GM18526 (cell line): ENCODE measurements around the gene AHDC1.

Experiments used
- POLR2A ChIP-seq: IDR thresholded peaks from 3 replicates; pipeline ENCODE4 v1.6.1; 2011; ENCODE audit not compliant: insufficient read length; ENCODE audit errors: extremely low read depth

Gene AHDC1

DNA sequence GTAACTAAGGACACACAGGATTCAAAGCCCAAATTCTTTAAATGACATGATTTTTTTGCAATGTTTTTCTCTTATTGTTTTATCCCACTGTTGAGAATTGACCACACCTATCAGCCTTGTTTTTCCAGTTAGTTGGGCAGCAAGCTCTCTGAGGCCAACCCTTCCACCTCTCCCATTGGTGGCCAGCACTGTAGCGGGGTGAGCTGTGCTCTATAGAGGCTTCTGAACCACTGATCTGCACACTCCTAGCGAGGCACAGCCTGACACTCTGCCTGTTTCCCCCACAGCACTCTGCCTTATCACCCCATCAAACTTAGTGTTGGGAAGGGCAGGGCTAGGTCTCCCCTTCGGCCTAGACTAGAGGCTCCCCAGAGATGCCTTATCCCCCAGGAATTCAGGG lies 19.5 kb downstream of the AHDC1 start:
- TF ChIP-seq POLR2A: no peak

DNA sequence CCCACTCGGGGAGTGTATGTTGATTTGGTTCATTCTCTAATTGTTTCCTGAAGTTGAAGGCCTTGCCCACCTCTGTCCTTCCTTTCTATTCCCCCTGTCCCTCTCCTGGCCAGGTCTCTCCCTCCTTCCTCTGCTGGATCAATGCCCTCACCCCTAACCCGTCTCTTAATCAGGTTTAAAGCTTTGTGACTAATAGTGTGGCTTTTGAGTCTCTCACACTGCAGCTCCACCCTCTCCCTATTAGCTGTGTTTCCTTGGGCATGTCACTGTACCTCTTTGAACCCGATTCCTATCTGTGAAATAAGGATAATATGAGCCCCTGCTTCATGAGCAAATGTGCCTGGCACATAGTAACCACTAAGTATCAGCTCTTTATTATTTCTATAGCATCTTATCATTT lies 20.5 kb downstream of the AHDC1 start:
- TF ChIP-seq POLR2A: no peak

DNA sequence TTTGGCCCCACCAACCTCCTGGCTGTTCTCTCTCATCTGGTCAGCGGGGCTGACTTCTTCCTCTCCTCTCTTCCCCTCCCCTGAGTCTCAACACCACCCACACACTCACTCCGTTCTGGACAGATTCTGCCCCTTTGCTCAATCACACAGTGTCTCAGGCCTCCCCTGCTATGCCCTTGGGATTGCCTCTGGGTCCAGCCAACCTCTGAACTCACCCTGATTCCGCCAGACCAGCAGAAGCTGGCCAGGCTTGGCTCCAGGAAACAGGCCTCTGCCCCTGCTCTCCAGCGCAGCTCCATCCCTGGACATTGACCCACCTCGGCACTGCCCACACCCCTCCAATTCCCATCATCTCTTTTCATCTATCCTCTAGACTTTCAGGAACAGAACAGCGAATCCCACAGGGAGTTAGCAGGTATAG lies 22.1 kb downstream of the AHDC1 start:
- no peak for TF ChIP-seq POLR2A

DNA sequence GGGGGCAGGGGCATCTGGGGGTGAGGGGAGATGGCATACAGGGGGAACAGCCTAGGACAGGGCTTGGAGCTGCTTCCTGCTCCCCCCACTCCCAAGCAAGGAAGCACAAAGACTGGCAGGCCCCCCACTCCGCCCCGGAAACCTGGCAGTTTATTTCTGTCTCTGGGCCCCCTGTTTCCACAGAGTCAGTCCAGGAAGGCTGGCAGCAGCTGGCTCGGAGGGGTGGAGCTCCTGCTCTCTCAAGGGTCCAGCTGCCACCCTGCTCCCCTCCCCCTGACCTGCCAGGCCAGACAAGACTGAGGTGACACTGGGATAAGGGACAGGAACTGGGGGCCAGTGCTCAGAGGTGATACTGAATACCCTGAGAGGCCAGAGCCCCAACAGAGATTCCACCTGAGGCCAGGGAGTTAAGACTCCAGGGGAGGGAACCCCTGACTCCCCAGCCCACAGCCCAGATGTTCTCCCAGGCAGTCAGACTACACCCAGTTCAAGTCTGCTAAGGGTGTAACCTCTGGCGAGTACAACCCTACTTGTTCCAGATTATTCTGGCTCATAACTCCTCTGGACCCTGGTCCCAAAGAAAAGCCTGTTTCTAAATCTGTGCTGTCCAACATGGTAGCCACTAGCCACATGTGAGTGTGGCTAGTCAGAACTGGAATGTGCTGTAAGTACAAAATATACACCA lies 26.3 kb downstream of the AHDC1 start:
- no peak for TF ChIP-seq POLR2A

DNA sequence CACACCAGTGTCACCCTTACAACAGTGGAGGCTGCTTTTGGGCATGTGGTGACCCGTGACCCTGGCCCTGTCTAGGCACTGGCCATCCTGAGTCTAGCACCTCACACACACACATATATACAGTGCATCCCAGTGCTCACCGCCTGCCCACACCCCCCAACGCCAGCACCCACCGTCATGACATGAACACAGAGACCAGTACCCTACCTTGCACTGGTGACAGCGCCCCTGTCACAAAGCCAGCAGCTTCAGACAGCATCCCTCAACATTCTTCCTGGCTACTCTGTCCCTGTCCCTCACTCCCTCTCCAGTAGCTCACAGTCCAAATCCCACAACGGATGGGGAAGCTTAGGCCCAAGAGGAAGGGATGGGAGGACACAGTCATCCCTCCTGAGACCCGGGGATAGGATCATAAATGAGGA lies 27.1 kb downstream of the AHDC1 start:
- TF ChIP-seq POLR2A: no peak

DNA sequence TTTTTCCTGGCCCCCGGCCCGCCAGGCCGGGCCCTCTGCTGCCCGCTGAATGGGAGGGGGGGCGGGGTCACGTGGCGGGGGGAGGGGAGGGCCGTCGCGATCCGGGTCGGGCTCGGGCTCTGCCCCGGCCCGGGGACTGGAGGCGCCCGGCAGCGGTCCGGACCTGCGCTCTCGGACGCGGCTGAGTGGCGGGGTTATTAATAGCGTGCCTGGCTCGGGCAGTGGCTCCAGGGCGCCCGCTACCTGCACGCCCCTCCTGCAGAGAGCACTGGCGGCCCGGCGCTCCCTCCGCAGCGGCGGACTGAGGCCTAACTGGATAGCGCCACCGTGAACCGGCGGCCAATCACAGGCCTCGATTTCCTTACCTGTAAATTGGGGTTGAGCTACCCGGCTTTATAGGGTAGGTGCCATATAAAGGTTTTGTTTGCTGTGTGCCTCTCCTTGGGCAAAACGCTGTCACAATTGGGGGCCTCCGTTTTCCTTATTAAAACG lies 28.1 kb downstream of the AHDC1 start:
- no peak for TF ChIP-seq POLR2A

DNA sequence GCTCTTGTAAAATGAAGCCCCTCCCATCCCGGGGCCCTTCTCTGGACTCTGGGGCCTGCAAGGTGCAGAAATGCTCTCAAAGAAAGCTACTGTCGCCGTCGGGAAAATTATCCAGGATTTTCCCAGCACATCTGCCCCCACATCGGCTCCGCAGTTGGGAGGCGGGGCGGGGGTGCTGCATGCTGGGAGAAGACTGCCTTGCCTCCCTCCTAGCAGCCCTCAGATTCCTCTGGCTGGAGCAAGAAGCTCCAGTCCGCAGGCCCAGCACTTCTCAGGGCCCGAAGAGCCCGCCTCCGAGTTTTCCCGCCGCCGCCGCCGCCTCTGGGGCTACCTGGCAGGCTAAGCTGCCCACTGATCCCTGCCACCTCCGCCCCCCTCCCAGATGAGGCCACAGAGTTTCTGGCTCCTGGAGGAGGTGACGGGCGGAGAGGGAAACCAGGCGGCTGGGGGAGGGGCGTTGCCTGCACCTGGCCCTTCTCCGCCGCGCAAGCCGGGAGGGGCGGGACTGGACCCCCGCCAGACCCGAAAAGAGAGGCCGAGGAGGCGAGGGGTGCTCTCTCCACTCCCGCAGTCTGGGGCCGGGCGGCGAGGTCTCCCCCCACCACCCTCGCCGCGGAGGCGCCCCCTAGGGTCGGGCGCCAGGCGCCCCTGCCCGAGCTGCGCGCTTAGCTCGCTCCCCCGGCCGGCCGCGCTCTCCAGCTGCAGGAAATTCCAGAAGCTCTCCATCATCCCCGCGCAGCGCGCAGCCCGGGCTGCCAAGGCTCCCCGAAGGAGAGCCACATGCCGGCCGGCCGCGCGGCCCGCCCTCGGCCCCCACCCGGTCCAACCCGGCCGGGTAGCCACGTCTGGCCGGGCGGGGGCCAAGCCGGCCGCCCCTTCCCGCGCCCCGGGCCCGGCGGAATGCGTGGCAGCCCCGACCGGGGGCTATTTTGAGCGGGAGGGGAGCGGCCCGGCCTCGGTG lies 28.8 kb downstream of the AHDC1 start:
- no peak for TF ChIP-seq POLR2A

DNA sequence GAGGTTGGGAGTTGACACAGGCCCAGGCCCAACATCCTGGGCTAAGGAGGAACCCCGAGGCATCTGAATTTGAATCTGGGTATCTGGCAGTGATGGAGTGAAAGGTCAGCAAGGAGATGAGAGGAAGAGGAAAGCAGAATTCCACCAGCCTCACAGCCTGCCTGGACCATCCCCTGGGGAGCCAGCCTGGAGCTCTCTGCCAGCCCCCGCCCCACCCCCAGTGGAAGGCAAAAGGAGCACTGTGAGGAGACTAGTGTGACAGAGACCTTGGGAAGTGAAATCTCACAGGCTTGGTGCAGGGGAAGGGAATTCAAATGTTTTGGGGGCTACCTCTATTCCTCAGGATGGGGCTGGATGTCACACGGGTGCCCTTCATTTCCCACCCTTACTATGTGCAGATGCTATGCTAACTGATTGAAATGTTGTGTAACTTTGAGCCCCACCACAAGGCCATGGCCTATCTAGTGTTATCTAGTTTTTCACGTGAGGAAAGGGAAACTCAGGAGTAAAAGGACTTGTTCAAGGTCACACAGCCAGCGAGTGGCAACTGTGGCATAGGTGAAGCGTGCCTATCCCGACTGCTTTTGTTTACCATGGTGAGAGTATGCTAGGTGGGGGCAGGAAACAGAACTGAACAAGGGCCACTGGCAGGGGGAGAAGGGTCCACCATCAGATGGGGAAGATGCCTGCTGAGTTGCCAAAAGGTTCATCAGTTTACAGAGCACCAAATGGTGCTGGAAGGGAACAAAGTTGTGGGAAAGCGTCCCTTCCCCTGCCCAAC lies 29.8 kb downstream of the AHDC1 start:
- no peak for TF ChIP-seq POLR2A

DNA sequence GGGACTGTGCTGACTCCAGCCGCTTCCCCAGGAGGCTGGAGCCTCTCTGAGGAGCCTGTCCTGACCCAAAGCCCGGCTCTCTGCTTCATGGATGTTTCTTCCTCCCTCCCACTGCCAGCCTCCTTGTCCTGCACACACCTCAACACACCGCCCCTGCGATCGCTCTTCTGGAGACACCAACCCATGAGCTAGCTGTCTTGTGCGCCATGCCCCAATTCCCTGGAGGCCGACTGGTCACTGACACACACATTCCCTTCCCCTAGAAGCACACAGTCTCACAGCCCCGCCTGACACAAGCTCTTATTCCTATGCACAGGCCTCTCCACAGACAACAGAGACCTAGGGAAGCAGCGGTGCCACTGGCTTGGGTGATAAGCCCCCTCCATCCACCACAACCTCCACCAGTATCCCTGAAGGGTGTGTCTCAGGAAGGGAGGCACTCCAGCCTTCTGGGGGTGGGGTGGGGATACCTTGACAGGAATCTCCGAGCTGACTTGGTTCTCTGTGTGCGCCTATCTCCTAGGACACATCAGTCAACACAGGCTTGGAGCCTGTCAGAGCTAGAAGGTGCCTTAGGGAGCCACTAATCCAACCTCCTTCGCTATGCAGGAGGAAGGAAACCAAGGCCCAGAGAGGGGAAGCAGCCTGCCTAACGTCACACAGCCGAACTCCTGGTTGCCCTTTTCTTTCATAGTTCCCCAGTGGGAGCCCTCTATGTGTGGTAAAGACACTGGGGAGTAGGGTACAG lies 31.1 kb downstream of the AHDC1 start:
- TF ChIP-seq POLR2A: no peak

DNA sequence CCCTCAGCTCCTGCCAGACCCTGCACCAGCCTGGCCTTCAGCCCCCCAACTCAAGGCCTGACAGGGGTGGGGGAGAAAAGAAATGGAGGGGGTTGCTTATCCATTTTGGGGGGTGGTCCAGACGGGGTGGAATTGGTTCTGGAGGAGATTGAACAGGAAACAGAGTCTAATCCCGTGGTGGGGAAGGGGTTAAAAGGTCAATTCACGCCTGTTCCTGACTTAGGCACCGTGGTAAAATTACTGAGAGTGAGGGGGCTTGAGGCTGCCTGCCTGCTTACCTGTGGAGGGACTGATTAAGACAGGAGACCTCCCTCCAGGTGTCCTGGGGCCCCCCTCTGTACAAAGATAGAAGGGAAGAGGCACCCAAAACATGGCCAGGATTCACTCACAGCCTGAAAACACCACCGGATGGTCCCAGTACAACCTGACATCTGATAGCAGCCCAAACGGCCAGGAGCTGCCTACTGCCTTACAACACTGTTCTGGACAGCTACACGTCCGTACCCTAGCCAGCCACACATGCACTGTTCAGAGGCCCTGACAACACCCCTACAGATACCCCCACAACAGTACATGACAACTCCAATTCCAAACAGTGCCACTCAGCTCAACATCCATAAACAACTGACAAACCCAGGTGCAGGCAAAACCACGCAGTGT lies 31.8 kb downstream of the AHDC1 start:
- no peak for TF ChIP-seq POLR2A

DNA sequence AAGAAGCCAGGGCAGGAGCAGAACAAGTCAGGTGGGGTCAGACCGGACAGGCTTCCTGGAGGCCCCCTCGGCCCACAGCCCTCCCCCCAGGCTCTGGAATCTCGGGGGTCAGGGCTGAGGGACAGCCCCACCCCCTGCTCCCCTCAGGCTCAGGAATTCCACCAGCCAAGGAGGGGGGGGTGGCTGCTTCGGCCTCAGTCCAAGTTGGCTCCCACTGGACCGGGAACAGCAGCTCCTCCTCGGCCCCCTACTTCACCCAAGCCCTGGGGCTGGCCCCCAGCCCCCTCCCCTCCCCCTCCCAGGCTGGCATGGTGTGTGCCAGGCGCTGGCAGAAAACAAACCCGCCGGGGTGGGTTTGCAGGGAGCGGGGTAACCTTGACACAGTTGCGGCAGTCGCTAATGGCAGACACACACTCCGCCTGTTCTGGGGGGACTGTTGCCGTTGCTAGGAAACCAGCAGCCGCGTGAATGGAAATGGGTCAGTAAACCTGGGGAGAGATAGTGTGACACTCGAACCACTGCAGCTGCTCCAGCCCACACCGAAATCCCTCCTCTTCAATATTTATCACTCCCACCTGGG lies 32.4 kb downstream of the AHDC1 start:
- no peak for TF ChIP-seq POLR2A

DNA sequence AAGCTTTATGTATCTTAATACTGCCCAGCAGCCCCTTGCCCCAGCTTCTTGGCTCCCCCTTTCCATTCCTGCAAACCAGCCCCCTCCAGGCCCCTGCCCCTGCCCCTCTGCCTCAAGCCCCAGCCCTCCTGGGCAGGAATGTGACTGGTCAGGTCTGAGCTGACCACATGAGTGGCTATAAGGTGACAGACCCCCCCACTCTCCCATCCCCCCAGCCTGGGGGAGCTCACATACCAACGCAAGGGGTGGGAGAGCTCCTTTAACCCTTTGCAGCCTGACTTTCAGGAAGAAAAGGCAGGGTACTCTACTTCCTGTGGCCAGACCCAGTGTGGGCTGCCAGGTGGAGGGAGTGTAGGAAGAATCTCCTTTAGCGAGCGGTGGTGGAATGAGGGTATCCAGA lies 33.2 kb downstream of the AHDC1 start:
- TF ChIP-seq POLR2A: no peak

DNA sequence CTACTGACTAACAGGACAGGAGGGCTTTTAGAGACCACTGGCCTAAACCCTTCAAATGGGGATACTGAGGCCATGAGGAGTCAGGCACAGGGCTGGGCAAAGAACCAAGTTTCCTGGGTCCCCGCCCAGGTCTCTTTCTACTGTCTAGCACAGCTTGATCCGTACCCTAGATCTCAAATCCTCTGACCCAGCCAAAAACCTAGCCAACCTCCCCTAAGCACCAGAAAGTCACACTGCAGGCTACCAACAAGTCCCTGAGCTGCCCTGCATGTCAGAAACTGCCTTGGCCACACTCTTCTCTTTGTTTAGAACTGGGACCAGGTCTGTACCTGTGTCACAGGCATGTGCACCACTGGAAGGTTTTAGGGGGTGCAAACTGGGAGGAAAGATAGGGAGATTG lies 33.6 kb downstream of the AHDC1 start:
- no peak for TF ChIP-seq POLR2A
